T-helper 2 cell treated with Interferon-gamma antibody and Interleukin-4, amounts not matched to agents 100 ng/mL and 5 ng/mL, for 36 hours (primary cell): ENCODE results near the gene SWSAP1. TPM values are rescaled to one million over a fixed set of nuclear protein-coding genes. Genes with fewer than 3 reads are reported as not detected.
"Not testable (repeated sequence)": the region's sequence is repeated elsewhere in the genome, so short reads cannot be mapped to it uniquely, and the experiment has no call there.

Experiments
- intact Hi-C: fragments of 100-400 bp; cut with micrococcal nuclease; formaldehyde crosslinking; loops from one replicate; pipeline ENCODE4 v1.15.1; 2023
- total RNA-seq: library from RNA; stranded (reverse); gene quantifications from 2 replicates; pipeline ENCODE4 v1.2.3, GENCODE V29; 2022

Gene SWSAP1
- total RNA-seq, 1 donor from 2014 or later: 3.6 TPM

DNA sequence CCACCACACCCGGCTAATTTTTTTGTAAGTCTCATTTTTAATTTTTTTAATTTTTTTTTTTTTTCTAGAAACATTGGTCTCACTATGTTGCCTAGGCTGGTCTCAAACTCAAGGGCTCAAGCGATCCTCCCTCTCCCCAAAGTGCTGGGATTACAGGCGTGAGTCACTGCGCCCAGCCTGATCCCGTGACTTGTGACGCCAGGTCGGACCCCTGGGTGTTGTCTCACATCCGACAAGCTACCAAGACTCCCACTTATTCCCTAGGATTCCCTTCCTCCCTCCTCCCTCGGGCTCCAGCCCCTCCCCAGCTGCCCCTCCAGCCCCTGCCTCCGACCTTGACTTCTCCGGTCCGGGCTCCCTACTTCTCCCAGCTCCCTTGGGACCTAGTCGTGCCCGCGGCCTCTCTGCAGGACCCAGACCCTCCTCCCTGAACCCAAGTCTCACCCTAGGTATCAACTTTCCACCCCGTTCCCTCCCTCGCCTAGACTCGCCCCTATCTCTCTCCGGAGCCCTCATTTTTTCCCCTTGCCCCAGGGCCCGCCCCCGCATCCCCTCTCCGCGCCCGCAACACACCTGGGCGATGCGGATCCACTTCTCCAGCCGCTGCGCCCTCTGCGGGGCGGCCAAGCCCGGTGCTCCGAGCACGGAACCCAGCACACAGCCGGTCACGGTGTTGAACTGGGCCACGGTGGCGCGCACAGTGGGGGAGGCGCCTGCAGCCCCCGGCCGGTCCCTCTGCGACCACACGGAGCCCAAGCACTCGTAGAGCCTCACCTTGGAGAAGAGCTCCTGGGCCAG, 31.6 kb downstream of the SWSAP1 start:
- intact Hi-C loops: no loop called here

DNA sequence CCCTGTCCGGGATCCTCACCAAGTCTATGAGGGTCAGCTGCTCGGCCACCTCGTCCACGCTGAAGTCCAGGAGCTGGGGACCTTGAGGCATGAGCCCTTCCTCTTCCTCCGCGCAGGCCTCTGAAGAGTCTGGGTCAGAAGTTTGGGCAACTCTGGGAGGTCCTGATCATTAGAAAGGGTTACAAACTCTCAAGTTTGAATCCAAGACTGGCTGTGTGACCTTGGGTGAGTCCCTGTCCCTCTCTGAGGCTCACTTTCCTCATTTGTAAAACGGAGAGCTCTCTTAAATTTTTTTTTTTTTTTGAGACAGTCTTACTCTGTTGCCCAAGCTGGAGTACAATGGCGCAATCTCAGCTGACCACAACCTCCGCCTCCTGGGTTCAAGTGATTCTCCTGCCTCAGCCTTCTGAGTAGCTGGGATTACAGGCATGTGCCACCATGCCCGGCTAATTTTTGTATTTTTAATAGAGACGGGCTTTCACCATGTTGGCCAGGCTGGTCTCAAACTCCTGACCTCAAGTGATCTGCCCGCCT, 32.3 kb downstream of the SWSAP1 start:
- intact Hi-C loops: not testable (repeated sequence)

DNA sequence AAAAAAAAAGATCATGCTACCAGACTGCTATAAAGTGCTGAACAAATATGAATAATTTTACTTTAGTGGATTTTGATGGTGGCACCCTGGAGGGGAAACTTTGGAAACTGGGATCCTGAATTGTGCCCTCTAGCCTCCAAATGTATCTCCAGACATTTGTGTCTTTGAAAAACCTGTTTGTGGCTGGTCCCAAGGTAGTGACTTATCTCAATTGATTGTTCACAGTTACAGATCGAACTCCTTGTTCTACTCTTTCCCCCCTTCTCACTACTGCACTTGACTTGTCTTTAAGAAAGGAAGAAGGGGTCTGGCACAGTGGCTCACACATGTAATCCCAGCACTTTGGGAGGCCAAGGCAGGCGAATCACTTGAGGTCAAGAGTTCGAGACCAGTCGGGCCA, 34.1 kb downstream of the SWSAP1 start:
- intact Hi-C loops: no loop called here

DNA sequence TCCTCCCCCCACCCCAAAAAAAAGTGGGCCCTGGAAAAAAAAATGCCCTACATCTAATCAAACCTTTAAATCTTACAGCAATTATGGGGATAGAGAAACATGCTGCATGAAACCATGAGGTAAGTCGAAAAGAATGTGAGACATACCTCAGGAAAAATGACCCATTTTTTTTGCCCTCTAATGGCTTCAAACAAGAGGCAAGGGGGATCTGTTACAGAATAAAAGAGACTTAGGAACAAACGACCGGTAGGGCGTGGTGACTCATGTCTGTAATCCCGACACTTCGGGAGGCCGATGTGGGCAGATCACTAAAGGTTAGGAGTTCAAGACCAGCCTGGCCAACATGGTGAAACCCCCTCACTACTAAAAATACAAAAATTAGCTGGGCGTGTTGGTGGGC, 36.2 kb downstream of the SWSAP1 start:
- intact Hi-C loops: no loop called here

GRCh38 chr19:11414544-11414943, 40.1 kb downstream of the SWSAP1 start:
- intact Hi-C loops: no loop called here

DNA sequence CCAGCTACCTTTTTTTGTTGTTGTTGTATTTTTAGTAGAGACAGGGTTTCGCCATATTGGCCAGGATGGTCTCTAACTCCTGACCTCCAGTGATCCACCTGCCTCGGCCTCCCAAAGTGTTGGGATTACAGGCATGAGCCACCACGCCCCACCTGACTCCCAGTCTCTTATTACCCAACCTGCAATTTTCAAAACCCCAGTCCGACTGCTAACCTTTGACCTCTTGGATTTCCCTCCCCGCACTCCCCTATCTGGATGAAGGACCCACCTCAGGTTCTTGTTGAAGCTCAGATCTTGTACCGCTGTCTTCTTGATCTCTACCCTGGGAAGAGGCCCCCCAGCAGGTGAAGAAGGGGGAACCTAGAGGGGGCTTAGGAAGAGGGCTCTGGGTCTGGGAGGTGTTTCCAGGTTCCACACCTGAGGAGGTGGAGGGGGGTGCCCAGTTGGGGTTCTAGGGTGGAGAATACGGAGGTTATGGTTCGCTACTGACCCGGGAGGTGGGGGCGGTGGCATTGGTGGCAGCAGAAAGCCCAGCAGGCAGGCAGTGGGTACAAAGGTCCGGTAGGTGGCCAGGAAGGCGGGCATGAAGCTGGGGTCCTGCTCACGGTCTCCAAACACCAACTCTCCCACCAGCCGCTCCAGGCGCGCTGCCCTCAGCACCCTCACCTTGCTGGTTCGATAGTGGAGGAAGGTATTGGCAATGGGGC, 42.0 kb downstream of the SWSAP1 start:
- intact Hi-C loops: no loop called here

DNA sequence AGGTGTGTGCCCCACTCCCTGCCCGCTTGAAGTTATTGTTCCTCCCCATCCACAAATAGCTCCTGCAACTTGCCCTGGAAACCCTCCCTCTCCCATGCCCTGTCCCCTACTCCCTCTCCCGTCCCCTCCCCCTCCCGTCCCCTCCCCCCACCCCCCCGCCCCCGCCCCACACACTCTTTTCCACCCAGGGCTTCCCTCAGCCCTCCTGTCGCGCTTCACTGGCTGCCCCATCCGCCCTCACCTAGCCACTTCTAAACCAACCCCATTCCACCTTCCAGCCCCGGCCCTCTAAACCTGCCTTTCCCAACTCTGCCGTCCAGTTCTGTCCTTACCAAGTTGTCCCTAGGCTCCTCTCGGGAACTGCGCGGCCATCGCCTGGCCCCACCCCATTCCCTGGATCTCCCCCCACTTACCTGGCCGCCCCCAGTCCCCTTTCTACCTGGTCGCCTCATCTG, 43.7 kb downstream of the SWSAP1 start:
- intact Hi-C loops: no loop called here

DNA sequence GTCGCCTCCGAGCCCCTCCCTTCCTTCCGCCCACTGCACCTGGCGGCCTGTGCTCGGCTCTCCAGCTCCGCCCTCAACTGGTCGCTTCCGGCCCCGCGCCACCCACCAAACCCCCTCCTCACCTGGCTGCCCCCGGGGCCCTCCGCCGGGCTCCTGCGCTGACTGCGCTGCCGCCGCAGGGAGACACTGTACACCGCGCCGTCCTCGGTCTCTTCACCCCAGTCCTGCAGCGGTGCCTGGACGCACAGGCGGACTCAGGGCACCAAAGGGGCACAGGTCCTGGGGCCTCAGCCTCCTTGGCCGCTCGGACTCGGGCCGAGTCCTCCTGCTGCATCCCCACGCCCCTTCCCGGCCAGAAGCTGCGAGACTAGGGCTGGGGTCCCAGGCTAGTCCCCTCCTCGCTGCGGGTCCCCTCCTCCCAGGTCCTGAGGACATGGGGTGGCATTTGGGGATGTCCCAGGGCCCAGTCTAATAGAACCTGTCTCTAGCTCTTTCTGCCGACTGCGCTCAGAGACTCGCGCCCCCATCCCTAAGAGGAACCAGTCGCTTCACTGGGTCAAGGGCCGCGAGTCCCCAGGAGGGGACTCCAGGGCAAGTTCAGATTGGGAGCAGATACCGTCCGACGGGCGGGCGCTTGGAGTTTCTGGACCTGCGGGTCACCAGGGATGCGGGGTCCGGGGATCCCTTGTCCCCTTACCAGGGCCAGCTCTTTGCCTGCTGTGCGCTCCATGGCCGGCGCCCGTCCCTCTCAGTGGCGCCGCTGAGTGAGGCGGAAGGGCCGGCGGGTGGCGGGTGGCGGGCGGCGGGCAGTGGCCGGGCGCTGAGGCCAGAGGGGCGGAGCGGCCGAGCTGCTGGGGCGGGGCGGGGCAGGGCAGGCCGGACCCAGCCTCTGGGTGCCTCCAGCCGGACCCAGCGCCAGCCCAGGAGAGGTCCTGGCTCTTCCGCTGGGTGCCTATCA, 44.4 kb downstream of the SWSAP1 start, which contains the start of gene RGL3:
Gene RGL3, minus strand, starts transcription at position 766 of the 958 bp plus-strand sequence. Its CDS starts 36 bp downstream, at position 730.
- intact Hi-C loops: no loop called here

DNA sequence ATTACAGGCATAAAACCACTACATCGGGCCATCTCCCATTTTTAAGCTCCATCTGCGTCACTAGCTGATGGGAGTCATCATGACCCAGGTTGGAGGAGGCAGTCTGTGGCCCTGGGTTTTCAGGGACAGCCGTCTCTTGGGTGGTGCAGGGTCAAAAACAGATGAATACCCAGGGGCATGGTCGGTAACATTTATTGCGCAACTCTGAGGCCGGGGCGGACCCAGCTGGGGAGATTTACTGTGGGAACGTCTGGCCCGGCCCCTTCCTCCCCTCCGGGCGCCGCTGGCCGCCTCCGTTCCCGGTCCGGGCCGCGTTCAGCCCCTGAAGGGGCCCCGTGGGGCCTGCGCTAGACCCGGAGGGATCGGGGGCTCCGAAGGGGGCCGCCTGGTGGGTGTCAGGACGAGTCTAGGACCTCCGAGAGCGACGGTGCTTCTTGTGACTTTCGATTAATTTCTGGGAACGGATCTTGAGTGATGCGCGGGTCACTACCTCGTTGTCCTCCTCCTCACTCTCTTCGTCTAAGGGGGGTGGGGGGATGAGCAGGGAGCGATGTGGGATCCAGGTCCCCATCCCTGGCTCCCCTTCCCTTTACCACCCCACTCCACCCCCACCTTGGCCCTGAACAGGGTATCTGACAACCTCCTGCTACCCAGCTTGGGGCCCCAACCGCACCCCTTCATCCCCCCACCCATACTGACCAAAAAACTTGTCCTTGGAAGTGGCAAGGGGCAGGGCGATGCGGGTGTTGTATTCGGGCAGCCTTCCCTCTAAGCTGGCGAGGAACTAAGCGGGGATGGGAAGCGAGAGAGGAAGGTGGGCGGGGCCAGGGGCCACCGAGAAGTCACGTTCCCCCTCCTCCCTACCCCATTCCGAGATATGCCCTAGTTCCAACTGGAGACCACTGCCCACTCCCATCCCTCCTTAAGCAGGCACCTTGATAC, 46.2 kb downstream of the SWSAP1 start:
- intact Hi-C loops: loop anchor here (5.0 kb wide), 1 partner anchor 38 kb away; the partner anchor contains the start of gene EPOR

DNA sequence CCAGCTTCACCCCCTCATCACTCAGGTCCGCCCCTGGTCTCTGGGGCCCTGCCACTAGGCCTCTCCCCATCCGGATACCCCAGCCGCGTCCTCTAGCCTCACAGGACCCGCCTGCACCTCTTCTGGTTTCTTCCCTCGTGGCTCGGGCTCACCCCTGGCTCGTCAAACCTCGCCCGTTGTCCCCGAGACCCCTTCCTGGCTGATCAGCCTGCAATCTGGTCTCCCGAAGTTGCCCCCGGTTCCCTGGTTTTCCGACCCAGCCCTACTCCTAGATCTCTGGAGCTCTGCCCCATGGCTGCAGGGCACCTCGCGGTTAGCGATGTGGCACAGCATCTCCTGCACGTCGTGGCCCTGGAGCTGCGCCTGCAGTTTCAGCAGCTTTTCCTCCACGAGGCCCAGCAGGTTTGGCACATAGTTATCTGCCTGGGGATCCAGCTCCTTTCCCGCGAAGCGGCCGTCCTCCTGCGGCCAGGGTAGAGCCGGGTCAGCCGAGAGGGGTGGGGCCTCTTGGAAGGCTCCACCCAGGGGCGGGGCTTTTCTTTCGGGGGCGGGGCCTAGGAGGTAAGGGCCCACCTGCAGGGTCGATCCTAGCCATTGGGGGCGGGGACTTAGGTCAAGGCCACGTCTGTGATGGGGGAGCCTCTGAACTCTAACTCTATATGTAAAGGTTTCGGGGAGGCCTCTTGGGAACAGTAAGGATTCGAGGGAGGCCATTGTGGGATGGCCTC, 47.1 kb downstream of the SWSAP1 start:
- intact Hi-C loops: loop anchor here (1.0 to 5.0 kb wide), 2 partner anchors 14 to 39 kb away; partner anchors contain the start of genes EPOR, ODAD3 and PRKCSH

GRCh38 chr19:11422163-11423065, 47.9 kb downstream of the SWSAP1 start:
- intact Hi-C loops: loop anchor here (1.0 to 5.0 kb wide), 2 partner anchors 13 to 40 kb away; partner anchors contain the start of genes EPOR, ODAD3 and PRKCSH

- intact Hi-C loops: loop anchor here (5.0 kb wide), 1 partner anchor 41 kb away; the partner anchor contains the start of gene EPOR
These were observed 48.8 kb downstream of the SWSAP1 start for GRCh38 chr19:11423164-11423790.

- intact Hi-C loops: loop anchor here (5.0 kb wide), 1 partner anchor 41 kb away; the partner anchor contains the start of gene EPOR
These were observed 49.3 kb downstream of the SWSAP1 start for GRCh38 chr19:11423791-11424181.
